WTC11 (cell line): ENCODE measurements around the gene MAPT. TPM values are rescaled to one million over a fixed set of nuclear protein-coding genes. Genes with fewer than 3 reads are reported as not detected.

Experiments used
- ATAC-seq: fragments of 200-7000 bp; cut with Tn5 transposase; 2 replicates; pipeline ENCODE4 v1.10.0; 2021; ENCODE audit warnings: mild to moderate bottlenecking, moderate library complexity
- CTCF ChIA-PET: fragments of 300-600 bp; sonication (Branson Sonifier 250); formaldehyde crosslinking; loops from one replicate; lab custom pipeline; 2021; ENCODE audit warnings: antibody characterized with exemption; lab: Charles Lee
- POLR2A ChIA-PET: fragments of 350-600 bp; sonication (Branson Sonifier 250); formaldehyde crosslinking; loops from one replicate; lab custom pipeline; 2021; ENCODE audit warnings: antibody characterized with exemption; lab: Charles Lee
- DNase-seq: peaks from one replicate; pipeline ENCODE4 v3.0.0; 2021; ENCODE audit warnings: low spot score
- H3K27ac Mint-ChIP-seq: 2 replicates; pipeline ENCODE4 v1.8.0; 2021; ENCODE audit warnings: mixed read lengths
- H3K27me3 Mint-ChIP-seq: 2 replicates; pipeline ENCODE4 v1.8.0; 2021; ENCODE audit warnings: low read depth, mild to moderate bottlenecking, moderate library complexity, mixed read lengths
- H3K36me3 Mint-ChIP-seq: 2 replicates; pipeline ENCODE4 v1.8.0; 2021; ENCODE audit warnings: mixed read lengths
- H3K4me1 Mint-ChIP-seq: 2 replicates; pipeline ENCODE4 v1.8.0; 2022; ENCODE audit warnings: mixed read lengths
- H3K4me3 Mint-ChIP-seq: 2 replicates; pipeline ENCODE4 v1.8.0; 2021; ENCODE audit warnings: mild to moderate bottlenecking, moderate library complexity, mixed read lengths
- H3K9me3 Mint-ChIP-seq: 2 replicates; pipeline ENCODE4 v1.8.0; 2021; ENCODE audit warnings: mixed read lengths
- ATF3 ChIP-seq: sonication (generic); formaldehyde crosslinking; conservative IDR thresholded peaks from 2 replicates; pipeline ENCODE4 v1.8.1; 2022; ENCODE audit warnings: mild to moderate bottlenecking, missing genetic modification reagents
- CTCF ChIP-seq: fragments of 200-600 bp; IDR thresholded peaks from 2 replicates; pipeline ENCODE4 v1.8.0; 2022; ENCODE audit warnings: antibody characterized with exemption
- E2F5 ChIP-seq: sonication (generic); formaldehyde crosslinking; IDR thresholded peaks from 2 replicates; pipeline ENCODE4 v1.8.1; 2022; ENCODE audit warnings: mild to moderate bottlenecking, moderate library complexity, missing genetic modification reagents
- ETV6 ChIP-seq: sonication (generic); formaldehyde crosslinking; IDR thresholded peaks from 2 replicates; pipeline ENCODE4 v1.8.1; 2022; ENCODE audit warnings: mild to moderate bottlenecking, missing genetic modification reagents
- FOXP1 ChIP-seq: sonication (generic); formaldehyde crosslinking; IDR thresholded peaks from 2 replicates; pipeline ENCODE4 v1.8.0; 2022; ENCODE audit warnings: missing genetic modification reagents, mild to moderate bottlenecking, moderate library complexity, borderline replicate concordance
- FOXP4 ChIP-seq: sonication (generic); formaldehyde crosslinking; IDR thresholded peaks from 2 replicates; pipeline ENCODE4 v1.8.0; 2022; ENCODE audit warnings: mild to moderate bottlenecking, missing genetic modification reagents
- GABPB1 ChIP-seq: sonication (generic); formaldehyde crosslinking; IDR thresholded peaks from 2 replicates; pipeline ENCODE4 v1.8.1; 2023; ENCODE audit warnings: mild to moderate bottlenecking, missing genetic modification reagents
- GRHL2 ChIP-seq: fragments of 250-450 bp; sonication (Bioruptor Pico); IDR thresholded peaks from 2 replicates; pipeline ENCODE4 v1.8.0; 2022; ENCODE audit warnings: mild to moderate bottlenecking, moderate library complexity; ENCODE audit not compliant: insufficient replicate concordance, severe bottlenecking
- JAZF1 ChIP-seq: fragments of 250-450 bp; sonication (Bioruptor Pico); IDR thresholded peaks from 2 replicates; pipeline ENCODE4 v1.9.0; 2021; ENCODE audit warnings: moderate library complexity, mild to moderate bottlenecking, inconsistent platforms
- NR3C1 ChIP-seq: sonication (generic); formaldehyde crosslinking; conservative IDR thresholded peaks from 2 replicates; pipeline ENCODE4 v1.8.1; 2023; ENCODE audit warnings: low read depth, mild to moderate bottlenecking, missing genetic modification reagents
- SMAD4 ChIP-seq: sonication (generic); formaldehyde crosslinking; IDR thresholded peaks from 2 replicates; pipeline ENCODE4 v1.8.0; 2022; ENCODE audit warnings: mild to moderate bottlenecking, missing genetic modification reagents
- SOX15 ChIP-seq: fragments of 250-450 bp; sonication (Bioruptor Pico); IDR thresholded peaks from 2 replicates; pipeline ENCODE4 v1.9.0; 2021; ENCODE audit warnings: mild to moderate bottlenecking
- SP1 ChIP-seq: sonication (generic); formaldehyde crosslinking; conservative IDR thresholded peaks from 2 replicates; pipeline ENCODE4 v1.8.1; 2022; ENCODE audit warnings: missing genetic modification reagents
- ZNF396 ChIP-seq: fragments of 250-450 bp; sonication (Bioruptor Pico); IDR thresholded peaks from 2 replicates; pipeline ENCODE4 v1.8.0; 2021; ENCODE audit warnings: mild to moderate bottlenecking, moderate library complexity, borderline replicate concordance
- ZNF423 ChIP-seq: fragments of 250-450 bp; sonication (Bioruptor Pico); IDR thresholded peaks from 2 replicates; pipeline ENCODE4 v2.1.2; 2022; ENCODE audit warnings: mild to moderate bottlenecking, moderate library complexity
- ZNF425 ChIP-seq: fragments of 250-450 bp; sonication (Bioruptor Pico); conservative IDR thresholded peaks from 2 replicates; pipeline ENCODE4 v1.9.0; 2021; ENCODE audit warnings: mild to moderate bottlenecking
- total RNA-seq: library from RNA; stranded (reverse); gene quantifications from 3 replicates; pipeline ENCODE4 v1.2.3, GENCODE V29; 2021
- TF ChIP-seq, protein P1 (sequence below): sonication (generic); formaldehyde crosslinking; IDR thresholded peaks from 2 replicates; pipeline ENCODE4 v1.8.1; 2022; ENCODE audit warnings: low read depth, mild to moderate bottlenecking, moderate library complexity, missing genetic modification reagents, borderline replicate concordance
- TF ChIP-seq, protein P2 (sequence below): sonication (generic); formaldehyde crosslinking; conservative IDR thresholded peaks from 2 replicates; pipeline ENCODE4 v1.8.1; 2023; ENCODE audit warnings: mild to moderate bottlenecking, low read depth, missing genetic modification reagents, moderate library complexity
- TF ChIP-seq, protein P3 (sequence below): fragments of 250-450 bp; sonication (Bioruptor Pico); IDR thresholded peaks from 2 replicates; pipeline ENCODE4 v1.9.0; 2021; ENCODE audit warnings: mild to moderate bottlenecking

MAPT gene
- total RNA-seq, 1 experiment from 2014 or later, result 2.2 TPM

DNA sequence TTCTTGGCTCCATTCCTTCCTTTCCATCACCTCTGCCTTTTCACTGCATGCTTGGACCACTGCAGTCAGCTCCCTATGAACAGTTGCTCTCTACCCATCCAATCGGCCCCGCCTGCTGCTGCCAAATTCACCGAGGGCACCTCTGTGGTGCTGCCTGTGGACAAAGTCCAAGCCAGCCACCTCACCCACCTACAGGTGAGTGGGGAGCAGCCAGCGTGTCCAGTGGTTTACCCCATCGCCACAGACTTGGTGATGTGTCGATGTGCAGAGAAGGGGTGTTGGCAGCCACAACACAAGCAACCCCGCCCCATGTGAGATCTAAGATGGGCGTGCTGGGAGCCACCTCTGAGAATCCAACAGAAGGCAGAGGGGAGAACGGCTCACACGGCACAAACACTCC is 61.0 kb downstream of the MAPT start:
- Mint-ChIP-seq H3K27ac (no peak overlapping the region), H3K4me1 (peaks cover 8% of the 10 kb centered on the region), H3K27me3 (peaks cover 6% of the 10 kb centered on the region), H3K4me3 (no peak overlapping the region), H3K36me3 (no peaks in the 10 kb centered on the region), H3K9me3 (no peaks in the 10 kb centered on the region)
- ATAC-seq (no peak), DNase-seq (no peak)
- TF ChIP-seq SP1 (CRISPR knock-in tag) (no peak), GABPB1 (CRISPR knock-in tag) (no peak), SMAD4 (CRISPR knock-in tag) (no peak), GRHL2 (CRISPR knock-in tag) (no peak), FOXP1 (CRISPR knock-in tag) (no peak), ZNF396 (no peak), ATF3 (CRISPR knock-in tag) (no peak)
- TF ChIP-seq, protein P1, sequence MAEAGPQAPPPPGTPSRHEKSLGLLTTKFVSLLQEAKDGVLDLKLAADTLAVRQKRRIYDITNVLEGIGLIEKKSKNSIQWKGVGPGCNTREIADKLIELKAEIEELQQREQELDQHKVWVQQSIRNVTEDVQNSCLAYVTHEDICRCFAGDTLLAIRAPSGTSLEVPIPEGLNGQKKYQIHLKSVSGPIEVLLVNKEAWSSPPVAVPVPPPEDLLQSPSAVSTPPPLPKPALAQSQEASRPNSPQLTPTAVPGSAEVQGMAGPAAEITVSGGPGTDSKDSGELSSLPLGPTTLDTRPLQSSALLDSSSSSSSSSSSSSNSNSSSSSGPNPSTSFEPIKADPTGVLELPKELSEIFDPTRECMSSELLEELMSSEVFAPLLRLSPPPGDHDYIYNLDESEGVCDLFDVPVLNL (CRISPR knock-in tag), result no peak
- TF ChIP-seq, protein P2, sequence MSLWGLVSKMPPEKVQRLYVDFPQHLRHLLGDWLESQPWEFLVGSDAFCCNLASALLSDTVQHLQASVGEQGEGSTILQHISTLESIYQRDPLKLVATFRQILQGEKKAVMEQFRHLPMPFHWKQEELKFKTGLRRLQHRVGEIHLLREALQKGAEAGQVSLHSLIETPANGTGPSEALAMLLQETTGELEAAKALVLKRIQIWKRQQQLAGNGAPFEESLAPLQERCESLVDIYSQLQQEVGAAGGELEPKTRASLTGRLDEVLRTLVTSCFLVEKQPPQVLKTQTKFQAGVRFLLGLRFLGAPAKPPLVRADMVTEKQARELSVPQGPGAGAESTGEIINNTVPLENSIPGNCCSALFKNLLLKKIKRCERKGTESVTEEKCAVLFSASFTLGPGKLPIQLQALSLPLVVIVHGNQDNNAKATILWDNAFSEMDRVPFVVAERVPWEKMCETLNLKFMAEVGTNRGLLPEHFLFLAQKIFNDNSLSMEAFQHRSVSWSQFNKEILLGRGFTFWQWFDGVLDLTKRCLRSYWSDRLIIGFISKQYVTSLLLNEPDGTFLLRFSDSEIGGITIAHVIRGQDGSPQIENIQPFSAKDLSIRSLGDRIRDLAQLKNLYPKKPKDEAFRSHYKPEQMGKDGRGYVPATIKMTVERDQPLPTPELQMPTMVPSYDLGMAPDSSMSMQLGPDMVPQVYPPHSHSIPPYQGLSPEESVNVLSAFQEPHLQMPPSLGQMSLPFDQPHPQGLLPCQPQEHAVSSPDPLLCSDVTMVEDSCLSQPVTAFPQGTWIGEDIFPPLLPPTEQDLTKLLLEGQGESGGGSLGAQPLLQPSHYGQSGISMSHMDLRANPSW (CRISPR knock-in tag), result no peak
- ChIA-PET POLR2A (interaction anchor here (0.7 kb wide), 1 partner anchor 877 kb away, joined by 3 read pairs; no protein-coding TSS in a partner anchor), CTCF (interaction anchor here (0.9 to 2.3 kb wide), 4 partner anchors 15 to 315 kb away, joined by 3 to 13 read pairs (median 7); no protein-coding TSS in a partner anchor)

GRCh38 chr17:45956090-45956489 is 61.7 kb downstream of the MAPT start:
- POLR2A ChIA-PET, result interaction anchor here (0.7 kb wide), 1 partner anchor 877 kb away, joined by 3 read pairs; no protein-coding TSS in a partner anchor
- peaks cover 8% of the 10 kb centered on the region for H3K4me1 Mint-ChIP-seq
- CTCF ChIA-PET, result interaction anchor here (2.3 kb wide), 1 partner anchor 16 kb away, joined by 9 read pairs; no protein-coding TSS in a partner anchor

More at GRCh38 chr17:45956090-45956489, 61.7 kb downstream of the MAPT start:
- peaks cover under 1% of the 10 kb centered on the region; the same call in 1 of the 2 replicates for H3K27me3 Mint-ChIP-seq
- TF ChIP-seq NR3C1 (CRISPR knock-in tag), result no peak
- TF ChIP-seq SMAD4 (CRISPR knock-in tag), result no peak
- no peak for TF ChIP-seq ETV6 (CRISPR knock-in tag)
- no peak for TF ChIP-seq SOX15
- no peak for TF ChIP-seq CTCF
- no peak for TF ChIP-seq ATF3 (CRISPR knock-in tag)
- TF ChIP-seq, protein P3, sequence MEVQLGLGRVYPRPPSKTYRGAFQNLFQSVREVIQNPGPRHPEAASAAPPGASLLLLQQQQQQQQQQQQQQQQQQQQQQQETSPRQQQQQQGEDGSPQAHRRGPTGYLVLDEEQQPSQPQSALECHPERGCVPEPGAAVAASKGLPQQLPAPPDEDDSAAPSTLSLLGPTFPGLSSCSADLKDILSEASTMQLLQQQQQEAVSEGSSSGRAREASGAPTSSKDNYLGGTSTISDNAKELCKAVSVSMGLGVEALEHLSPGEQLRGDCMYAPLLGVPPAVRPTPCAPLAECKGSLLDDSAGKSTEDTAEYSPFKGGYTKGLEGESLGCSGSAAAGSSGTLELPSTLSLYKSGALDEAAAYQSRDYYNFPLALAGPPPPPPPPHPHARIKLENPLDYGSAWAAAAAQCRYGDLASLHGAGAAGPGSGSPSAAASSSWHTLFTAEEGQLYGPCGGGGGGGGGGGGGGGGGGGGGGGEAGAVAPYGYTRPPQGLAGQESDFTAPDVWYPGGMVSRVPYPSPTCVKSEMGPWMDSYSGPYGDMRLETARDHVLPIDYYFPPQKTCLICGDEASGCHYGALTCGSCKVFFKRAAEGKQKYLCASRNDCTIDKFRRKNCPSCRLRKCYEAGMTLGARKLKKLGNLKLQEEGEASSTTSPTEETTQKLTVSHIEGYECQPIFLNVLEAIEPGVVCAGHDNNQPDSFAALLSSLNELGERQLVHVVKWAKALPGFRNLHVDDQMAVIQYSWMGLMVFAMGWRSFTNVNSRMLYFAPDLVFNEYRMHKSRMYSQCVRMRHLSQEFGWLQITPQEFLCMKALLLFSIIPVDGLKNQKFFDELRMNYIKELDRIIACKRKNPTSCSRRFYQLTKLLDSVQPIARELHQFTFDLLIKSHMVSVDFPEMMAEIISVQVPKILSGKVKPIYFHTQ, result no peak
- no peak for TF ChIP-seq JAZF1
- no peak for TF ChIP-seq ZNF423
- TF ChIP-seq FOXP4 (CRISPR knock-in tag), result no peak
- TF ChIP-seq ZNF425 (CRISPR knock-in tag), result no peak
- TF ChIP-seq E2F5 (CRISPR knock-in tag), result no peak
- DNase-seq (no peak), ATAC-seq (no peak)
- H3K4me3 Mint-ChIP-seq, result no peak overlapping the region
- no peak overlapping the region for H3K27ac Mint-ChIP-seq
- H3K36me3 Mint-ChIP-seq, result no peaks in the 10 kb centered on the region
- no peaks in the 10 kb centered on the region for H3K9me3 Mint-ChIP-seq
